SK-N-SH (cell line): ENCODE data around the gene KCNAB1.

Source experiments
- ELF1 ChIP-seq: IDR thresholded peaks from 2 replicates; pipeline ENCODE4 v1.4.0; 2012
- EP300 ChIP-seq, 2 experiments: IDR thresholded peaks; 2 replicates each; pipeline versions ENCODE4 v1.4.0 to v1.6.1; 2012; ENCODE audit warnings: borderline replicate concordance in 1 of 2, low read depth in 1 of 2, low read length in 1 of 2
- GABPA ChIP-seq: IDR thresholded peaks from 2 replicates; pipeline ENCODE4 v1.4.0; 2012; ENCODE audit warnings: low read depth, mild to moderate bottlenecking
- JUND ChIP-seq: IDR thresholded peaks from 2 replicates; pipeline ENCODE4 v1.4.0; 2012
- RCOR1 ChIP-seq: fragments of 150-350 bp; IDR thresholded peaks from 2 replicates; pipeline ENCODE4 v1.6.1; 2017; ENCODE audit warnings: antibody characterized with exemption, low read length
- SMC3 ChIP-seq: IDR thresholded peaks from 2 replicates; pipeline ENCODE4 v1.6.1; 2012; ENCODE audit warnings: low read depth, low read length, improper control_type of control experiment
- YY1 ChIP-seq: IDR thresholded peaks from 2 replicates; pipeline ENCODE4 v1.4.0; 2012; ENCODE audit warnings: low read depth, mild to moderate bottlenecking
- TF ChIP-seq, protein P1 (sequence below): fragments of 200-600 bp; sonication (generic); IDR thresholded peaks from 2 replicates; pipeline ENCODE4 v1.6.1; 2017; ENCODE audit warnings: antibody characterized with exemption, mild to moderate bottlenecking, moderate library complexity
- TF ChIP-seq, protein P2 (sequence below): IDR thresholded peaks from 2 replicates; pipeline ENCODE4 v1.4.0; 2012; ENCODE audit warnings: low read depth

DNA sequence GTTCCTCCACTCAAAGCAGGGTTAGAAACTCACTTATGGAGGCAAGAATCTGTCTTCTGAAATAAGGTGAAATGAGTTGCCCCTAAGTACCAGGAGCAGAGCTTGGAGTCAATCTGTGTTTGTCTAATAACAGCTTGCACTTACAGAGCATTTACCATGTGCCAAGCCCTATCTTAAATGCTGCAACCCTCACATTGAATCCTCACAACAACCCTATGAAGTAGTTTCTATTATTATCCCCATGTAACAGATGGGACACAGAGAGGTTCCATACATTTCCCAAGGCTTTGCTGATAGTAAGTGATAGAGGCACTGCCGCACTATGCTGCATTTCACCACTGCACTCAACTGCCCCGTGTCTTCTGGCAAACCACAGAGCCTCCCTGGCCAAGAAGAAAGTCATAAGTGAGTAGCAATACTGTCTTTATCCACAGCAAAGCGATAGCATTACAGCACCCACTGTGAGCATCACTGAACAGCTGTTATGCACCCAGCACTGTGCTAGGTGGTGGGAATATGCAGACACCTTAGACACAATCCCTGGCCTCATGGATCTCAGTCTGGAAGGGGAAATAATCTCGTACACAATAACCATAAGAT lies 293.0 kb downstream of the KCNAB1 start:
- TF ChIP-seq, protein P1, sequence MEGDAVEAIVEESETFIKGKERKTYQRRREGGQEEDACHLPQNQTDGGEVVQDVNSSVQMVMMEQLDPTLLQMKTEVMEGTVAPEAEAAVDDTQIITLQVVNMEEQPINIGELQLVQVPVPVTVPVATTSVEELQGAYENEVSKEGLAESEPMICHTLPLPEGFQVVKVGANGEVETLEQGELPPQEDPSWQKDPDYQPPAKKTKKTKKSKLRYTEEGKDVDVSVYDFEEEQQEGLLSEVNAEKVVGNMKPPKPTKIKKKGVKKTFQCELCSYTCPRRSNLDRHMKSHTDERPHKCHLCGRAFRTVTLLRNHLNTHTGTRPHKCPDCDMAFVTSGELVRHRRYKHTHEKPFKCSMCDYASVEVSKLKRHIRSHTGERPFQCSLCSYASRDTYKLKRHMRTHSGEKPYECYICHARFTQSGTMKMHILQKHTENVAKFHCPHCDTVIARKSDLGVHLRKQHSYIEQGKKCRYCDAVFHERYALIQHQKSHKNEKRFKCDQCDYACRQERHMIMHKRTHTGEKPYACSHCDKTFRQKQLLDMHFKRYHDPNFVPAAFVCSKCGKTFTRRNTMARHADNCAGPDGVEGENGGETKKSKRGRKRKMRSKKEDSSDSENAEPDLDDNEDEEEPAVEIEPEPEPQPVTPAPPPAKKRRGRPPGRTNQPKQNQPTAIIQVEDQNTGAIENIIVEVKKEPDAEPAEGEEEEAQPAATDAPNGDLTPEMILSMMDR: no peak
- TF ChIP-seq SMC3: no peak
- TF ChIP-seq, protein P2, sequence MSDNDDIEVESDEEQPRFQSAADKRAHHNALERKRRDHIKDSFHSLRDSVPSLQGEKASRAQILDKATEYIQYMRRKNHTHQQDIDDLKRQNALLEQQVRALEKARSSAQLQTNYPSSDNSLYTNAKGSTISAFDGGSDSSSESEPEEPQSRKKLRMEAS: no peak
- no peak for TF ChIP-seq JUND
- no peak for TF ChIP-seq RCOR1
- TF ChIP-seq GABPA: no peak
- TF ChIP-seq EP300 (IDR thresholded peaks at IDR 0.05; ENCODE audit: borderline replicate concordance in 1 of 2, low read depth in 1 of 2, low read length in 1 of 2): no peak
- no peak for TF ChIP-seq ELF1
- TF ChIP-seq YY1: no peak
